Calu3 (cell line): ENCODE measurements around the gene CSNK1A1. TPM values are rescaled to one million over a fixed set of nuclear protein-coding genes. Genes with fewer than 3 reads are reported as not detected.

Experiments
- BruUV-seq: library from RNA; stranded (reverse); fragments of 400-500 nt; replicated peaks from 2 replicates; lab custom pipeline; 2021; lab: Mats Ljungman, UMichigan
- CTCF ChIA-PET: fragments of 300-600 bp; sonication (Branson Sonifier 250); formaldehyde crosslinking; loops from one replicate; lab custom pipeline; 2022; ENCODE audit warnings: antibody characterized with exemption; lab: Charles Lee
- DNase-seq: peaks from one replicate; pipeline ENCODE4 v3.0.0; 2022
- H3K27ac Mint-ChIP-seq: one replicate; pipeline ENCODE4 v1.8.0; 2022; ENCODE audit warnings: mixed read lengths; ENCODE audit not compliant: unreplicated experiment
- H3K27me3 Mint-ChIP-seq: one replicate; pipeline ENCODE4 v1.8.0; 2022; ENCODE audit warnings: mixed read lengths; ENCODE audit not compliant: unreplicated experiment
- H3K36me3 Mint-ChIP-seq: one replicate; pipeline ENCODE4 v1.8.0; 2022; ENCODE audit warnings: mild to moderate bottlenecking, moderate library complexity, mixed read lengths; ENCODE audit not compliant: insufficient read depth, unreplicated experiment
- H3K4me1 Mint-ChIP-seq: one replicate; pipeline ENCODE4 v1.8.0; 2022; ENCODE audit warnings: mild to moderate bottlenecking, low read depth, mixed read lengths; ENCODE audit not compliant: unreplicated experiment
- H3K4me3 Mint-ChIP-seq: one replicate; pipeline ENCODE4 v1.8.0; 2022; ENCODE audit warnings: mild to moderate bottlenecking, low read depth, moderate library complexity, mixed read lengths; ENCODE audit not compliant: unreplicated experiment
- H3K9me3 Mint-ChIP-seq: one replicate; pipeline ENCODE4 v1.8.0; 2022; ENCODE audit warnings: low read depth, mixed read lengths; ENCODE audit not compliant: unreplicated experiment
- intact Hi-C: fragments of 100-400 bp; cut with micrococcal nuclease; formaldehyde crosslinking; loops from one replicate; pipeline ENCODE4 v1.10.0; 2022; ENCODE audit not compliant: unreplicated experiment
- total RNA-seq: library from RNA; stranded (reverse); gene quantifications from 2 replicates; pipeline ENCODE4 v1.2.3, GENCODE V29; 2022
- TF ChIP-seq, protein P1 (sequence below): fragments of 200-600 bp; IDR thresholded peaks from one replicate; pipeline ENCODE4 v1.8.0; 2022; ENCODE audit warnings: antibody characterized with exemption; ENCODE audit not compliant: unreplicated experiment

CSNK1A1 gene
- total RNA-seq, 1 experiment from 2014 or later, result 377 TPM

DNA sequence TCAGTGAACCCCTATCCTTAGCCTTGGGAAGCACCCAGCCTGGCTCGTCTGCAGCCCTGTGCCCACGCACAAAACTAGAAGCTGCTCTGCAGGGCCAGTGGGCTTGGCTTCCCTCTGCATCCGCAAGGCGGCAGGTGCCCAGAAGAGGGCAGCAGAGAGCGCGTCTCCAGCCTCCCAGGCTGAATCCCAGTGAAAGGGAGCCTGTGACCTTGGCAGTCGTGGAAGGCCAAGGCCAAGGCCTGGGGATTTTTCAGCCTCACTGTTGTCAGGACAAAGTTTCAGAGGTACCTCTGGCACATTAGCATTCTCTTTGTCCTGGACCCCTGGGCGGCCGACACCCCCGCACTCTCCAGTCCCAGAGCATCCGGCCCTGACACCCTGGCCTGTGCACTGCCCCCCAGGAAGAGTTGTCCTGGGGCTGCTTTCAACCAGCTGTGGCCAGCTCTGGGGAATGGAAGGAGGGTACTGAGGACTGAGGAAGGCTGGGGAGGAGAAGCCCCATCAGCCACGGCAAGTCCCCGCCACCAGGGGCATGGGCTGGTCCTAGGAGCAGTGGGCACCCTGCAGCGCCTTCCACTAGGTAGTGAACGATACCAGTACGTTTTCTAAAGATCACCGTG lies 108.6 kb downstream of the CSNK1A1 start:
- Mint-ChIP-seq H3K36me3 (peaks cover 17% of the 10 kb centered on the region), H3K4me3 (no peak overlapping the region), H3K4me1 (peaks cover 50% of the 10 kb centered on the region), H3K27me3 (no peaks in the 10 kb centered on the region), H3K27ac (no peak overlapping the region), H3K9me3 (no peaks in the 10 kb centered on the region)
- intact Hi-C loops, result no loop called here
- no TSS peak for BruUV-seq
- CTCF ChIA-PET, result interaction anchor here (1.0 to 2.4 kb wide), 6 partner anchors 9 to 176 kb away, joined by 3 to 9 read pairs (median 5); no protein-coding TSS in a partner anchor
- TF ChIP-seq, protein P1, sequence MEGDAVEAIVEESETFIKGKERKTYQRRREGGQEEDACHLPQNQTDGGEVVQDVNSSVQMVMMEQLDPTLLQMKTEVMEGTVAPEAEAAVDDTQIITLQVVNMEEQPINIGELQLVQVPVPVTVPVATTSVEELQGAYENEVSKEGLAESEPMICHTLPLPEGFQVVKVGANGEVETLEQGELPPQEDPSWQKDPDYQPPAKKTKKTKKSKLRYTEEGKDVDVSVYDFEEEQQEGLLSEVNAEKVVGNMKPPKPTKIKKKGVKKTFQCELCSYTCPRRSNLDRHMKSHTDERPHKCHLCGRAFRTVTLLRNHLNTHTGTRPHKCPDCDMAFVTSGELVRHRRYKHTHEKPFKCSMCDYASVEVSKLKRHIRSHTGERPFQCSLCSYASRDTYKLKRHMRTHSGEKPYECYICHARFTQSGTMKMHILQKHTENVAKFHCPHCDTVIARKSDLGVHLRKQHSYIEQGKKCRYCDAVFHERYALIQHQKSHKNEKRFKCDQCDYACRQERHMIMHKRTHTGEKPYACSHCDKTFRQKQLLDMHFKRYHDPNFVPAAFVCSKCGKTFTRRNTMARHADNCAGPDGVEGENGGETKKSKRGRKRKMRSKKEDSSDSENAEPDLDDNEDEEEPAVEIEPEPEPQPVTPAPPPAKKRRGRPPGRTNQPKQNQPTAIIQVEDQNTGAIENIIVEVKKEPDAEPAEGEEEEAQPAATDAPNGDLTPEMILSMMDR, result peak; percentile 84
- DNase-seq, result peak; percentile 94

Other genes with a start within 250 kb of the CSNK1A1 start
- 28.2 and 31.0 TPM in 2 replicates for gene GRPEL2, start 205.9 kb downstream of the CSNK1A1 start, total RNA-seq
- gene PCYOX1L, start 193.4 kb downstream of the CSNK1A1 start, total RNA-seq, result 29.2 and 29.9 TPM in 2 replicates
- not detected in 2 replicates for gene IL17B, start 172.1 kb downstream of the CSNK1A1 start, total RNA-seq
- 13.0 and 16.1 TPM in 2 replicates for gene ARHGEF37, start 30.1 kb upstream of the CSNK1A1 start, total RNA-seq
- 8.8 and 9.3 TPM in 2 replicates for gene PPARGC1B, start 178.9 kb upstream of the CSNK1A1 start, total RNA-seq